ENCODE measurements around the gene GRAMD1A. TPM values are rescaled to one million over a fixed set of nuclear protein-coding genes. Genes with fewer than 3 reads are reported as not detected.
"Not testable (repeated sequence)": the region's sequence is repeated elsewhere in the genome, so short reads cannot be mapped to it uniquely, and the experiment has no call there.

The GRAMD1A gene
- polyA plus RNA-seq, 1 donor from 2014 or later = 19.0 TPM

- Histone ChIP-seq H4K20me1 (ENCODE audit: insufficient read depth) (no peaks in the 10 kb centered on the region), H3K9me3 (ENCODE audit: low read length) (no peaks in the 10 kb centered on the region), H3K27ac (ENCODE audit: low read length) (no peak overlapping the region), H3K36me3 (ENCODE audit: insufficient read depth, low read length) (no peaks in the 10 kb centered on the region), H3K79me2 (replicated peaks; ENCODE audit: insufficient read depth, low read length) (no peaks in the 10 kb centered on the region), H3K9ac (ENCODE audit: low read length) (no peak overlapping the region), H3K27me3 (ENCODE audit: insufficient read depth, low read depth, low read length) (peaks cover 22% of the 10 kb centered on the region), H3F3A (ENCODE audit: insufficient read depth, low read length, poor library complexity, severe bottlenecking) (no peaks in the 10 kb centered on the region), H2AFZ (ENCODE audit: low read depth, low read length) (no peak overlapping the region), H3K9me2 (ENCODE audit: insufficient read depth, low read length) (no peaks in the 10 kb centered on the region), H3K4me2 (ENCODE audit: low read length) (no peak overlapping the region), H3K4me3 (ENCODE audit: low read length) (no peak overlapping the region)
- TF ChIP-seq REST (IDR thresholded peaks at IDR 0.05; ENCODE audit: borderline replicate concordance) (no peak), RAD21 (conservative IDR thresholded peaks at IDR 0.05) (no peak), EP300 (conservative IDR thresholded peaks at IDR 0.05; ENCODE audit: poor library complexity, severe bottlenecking) (no peak), SMC3 (conservative IDR thresholded peaks at IDR 0.05; ENCODE audit: poor library complexity) (no peak), EZH2 (IDR thresholded peaks at IDR 0.05; ENCODE audit: borderline replicate concordance, insufficient read depth, low read length, poor library complexity, severe bottlenecking) (no peak), TAF1 (IDR thresholded peaks at IDR 0.05; ENCODE audit: low read depth) (no peak), MXI1 (conservative IDR thresholded peaks at IDR 0.05; ENCODE audit: poor library complexity, severe bottlenecking) (no peak), POLR2AphosphoS5 (IDR thresholded peaks at IDR 0.05) (no peak), CTCF (IDR thresholded peaks at IDR 0.05; ENCODE audit: poor library complexity, severe bottlenecking) (no peak)
Measured at GRCh38 chr19:35027851-35028599, 27.9 kb downstream of the GRAMD1A start.

GRCh38 chr19:35028600-35028885 lies 28.4 kb downstream of the GRAMD1A start:
- H2AFZ ChIP-seq (ENCODE audit: low read depth, low read length); H3K9ac ChIP-seq (ENCODE audit: low read length); H3F3A ChIP-seq (ENCODE audit: insufficient read depth, low read length, poor library complexity, severe bottlenecking); H3K36me3 ChIP-seq (ENCODE audit: insufficient read depth, low read length); H3K79me2 ChIP-seq (replicated peaks; ENCODE audit: insufficient read depth, low read length); H4K20me1 ChIP-seq (ENCODE audit: insufficient read depth); H3K9me3 ChIP-seq (ENCODE audit: low read length); H3K4me3 ChIP-seq (ENCODE audit: low read length); H3K9me2 ChIP-seq (ENCODE audit: insufficient read depth, low read length); H3K27ac ChIP-seq (ENCODE audit: low read length); H3K4me2 ChIP-seq (ENCODE audit: low read length): not testable (repeated sequence)
- H3K27me3 ChIP-seq (ENCODE audit: insufficient read depth, low read depth, low read length) = peaks cover 25% of the 10 kb centered on the region

GRCh38 chr19:35029275-35029736 lies 29.2 kb downstream of the GRAMD1A start:
- peaks cover 25% of the 10 kb centered on the region for H3K27me3 ChIP-seq (ENCODE audit: insufficient read depth, low read depth, low read length)
- not testable (repeated sequence) for H3K9ac ChIP-seq (ENCODE audit: low read length); H3K4me3 ChIP-seq (ENCODE audit: low read length); H3K79me2 ChIP-seq (replicated peaks; ENCODE audit: insufficient read depth, low read length); H2AFZ ChIP-seq (ENCODE audit: low read depth, low read length); H3K4me2 ChIP-seq (ENCODE audit: low read length); H3K9me2 ChIP-seq (ENCODE audit: insufficient read depth, low read length); H3K9me3 ChIP-seq (ENCODE audit: low read length); H3F3A ChIP-seq (ENCODE audit: insufficient read depth, low read length, poor library complexity, severe bottlenecking); H4K20me1 ChIP-seq (ENCODE audit: insufficient read depth); H3K27ac ChIP-seq (ENCODE audit: low read length); H3K36me3 ChIP-seq (ENCODE audit: insufficient read depth, low read length)

Data from neural cell (in vitro differentiated cells).